GM23338 (cell line): ENCODE data around the gene CT45A10. TPM values are rescaled to one million over a fixed set of nuclear protein-coding genes. Genes with fewer than 3 reads are reported as not detected.
"Not testable (repeated sequence)": the region's sequence is repeated elsewhere in the genome, so short reads cannot be mapped to it uniquely, and the experiment has no call there.

Source experiments
- ATAC-seq: fragments of 200-7000 bp; cut with Tn5 transposase; 3 replicates; pipeline ENCODE4 v1.9.1; 2020
- DNase-seq: peaks from one replicate; pipeline ENCODE4 v3.0.0-alpha.2; 2015; ENCODE audit warnings: low spot score
- H2AFZ ChIP-seq: fragments of 200-600 bp; sonication (generic); 2 replicates; pipeline ENCODE4 v1.8.0; 2016; ENCODE audit warnings: antibody characterized with exemption, mild to moderate bottlenecking, moderate library complexity
- H3F3A ChIP-seq: fragments of 200-600 bp; sonication (generic); replicated peaks from 2 replicates; pipeline ENCODE4 v1.8.0; 2017; ENCODE audit warnings: antibody characterized with exemption, mixed run types, low read depth
- H3K27ac ChIP-seq: fragments of 200-600 bp; sonication (generic); 2 replicates; pipeline ENCODE4 v1.6.1; 2016; ENCODE audit warnings: low read depth
- H3K27me3 ChIP-seq: fragments of 200-600 bp; sonication (generic); 2 replicates; pipeline ENCODE4 v1.8.0; 2016; ENCODE audit warnings: mild to moderate bottlenecking, mixed run types, moderate library complexity; ENCODE audit not compliant: insufficient read depth
- H3K36me3 ChIP-seq: fragments of 200-600 bp; sonication (generic); 2 replicates; pipeline ENCODE4 v1.8.0; 2016; ENCODE audit warnings: mild to moderate bottlenecking; ENCODE audit not compliant: insufficient read depth
- H3K4me1 ChIP-seq: fragments of 200-600 bp; sonication (generic); 2 replicates; pipeline ENCODE4 v1.8.0; 2016; ENCODE audit warnings: mild to moderate bottlenecking, moderate library complexity; ENCODE audit not compliant: insufficient read depth
- H3K4me2 ChIP-seq: fragments of 200-600 bp; sonication (generic); 2 replicates; pipeline ENCODE4 v1.7.1; 2017; ENCODE audit warnings: mixed run types
- H3K4me3 ChIP-seq: fragments of 200-600 bp; sonication (generic); 2 replicates; pipeline ENCODE4 v1.6.1; 2016; ENCODE audit warnings: mixed run types
- H3K79me2 ChIP-seq: fragments of 200-600 bp; sonication (generic); replicated peaks from 2 replicates; pipeline ENCODE4 v1.8.0; 2017; ENCODE audit warnings: mild to moderate bottlenecking; ENCODE audit not compliant: insufficient read depth
- H3K9me2 ChIP-seq: fragments of 200-600 bp; sonication (generic); 2 replicates; pipeline ENCODE4 v1.8.0; 2017; ENCODE audit not compliant: insufficient read depth
- H4K20me1 ChIP-seq: fragments of 200-600 bp; sonication (generic); replicated peaks from 2 replicates; pipeline ENCODE4 v1.8.0; 2017; ENCODE audit warnings: mild to moderate bottlenecking; ENCODE audit not compliant: insufficient read depth
- H3K27ac Mint-ChIP-seq: 2 replicates; pipeline ENCODE4 v1.8.0; 2020; ENCODE audit warnings: inconsistent platforms, mild to moderate bottlenecking, moderate library complexity, mixed read lengths
- H3K27me3 Mint-ChIP-seq: 3 replicates; pipeline ENCODE4 v1.8.0; 2022; ENCODE audit warnings: low read depth, mild to moderate bottlenecking, moderate library complexity, mixed read lengths, inconsistent platforms; ENCODE audit not compliant: insufficient read depth, poor library complexity
- H3K36me3 Mint-ChIP-seq: 3 replicates; pipeline ENCODE4 v1.8.0; 2021; ENCODE audit warnings: low read depth, mild to moderate bottlenecking, inconsistent platforms, moderate library complexity, mixed read lengths
- H3K4me1 Mint-ChIP-seq: 3 replicates; pipeline ENCODE4 v1.8.0; 2020; ENCODE audit warnings: mild to moderate bottlenecking, inconsistent platforms, mixed read lengths
- H3K4me3 Mint-ChIP-seq: 3 replicates; pipeline ENCODE4 v1.8.0; 2021; ENCODE audit warnings: moderate library complexity, mild to moderate bottlenecking, inconsistent platforms, mixed read lengths
- H3K9me3 Mint-ChIP-seq: 3 replicates; pipeline ENCODE4 v1.8.0; 2020; ENCODE audit warnings: moderate library complexity, mild to moderate bottlenecking, inconsistent platforms, mixed read lengths
- CTCF ChIP-seq, 2 experiments: fragments of 200-600 bp in 1 of 2; sonication (generic) in 1 of 2; conservative IDR thresholded peaks; 2 replicates each; pipeline versions ENCODE4 v1.5.1 to v1.6.1; 2016 to 2017; ENCODE audit warnings: antibody characterized with exemption in 2 of 2, low read depth in 2 of 2, mild to moderate bottlenecking in 2 of 2, moderate library complexity in 1 of 2
- ETS1 ChIP-seq: IDR thresholded peaks from 2 replicates; pipeline ENCODE4 v1.6.1; 2016; ENCODE audit warnings: antibody characterized with exemption
- EZH2 ChIP-seq: fragments of 200-600 bp; sonication (generic); IDR thresholded peaks from one replicate; pipeline ENCODE4 v1.8.0; 2017; ENCODE audit warnings: antibody characterized with exemption, mild to moderate bottlenecking, low read depth; ENCODE audit not compliant: unreplicated experiment
- EZH2phosphoT487 ChIP-seq: fragments of 200-600 bp; sonication (generic); IDR thresholded peaks from one replicate; pipeline ENCODE4 v1.8.1; 2018; ENCODE audit warnings: antibody characterized with exemption; ENCODE audit not compliant: unreplicated experiment
- JUNB ChIP-seq: IDR thresholded peaks from one replicate; pipeline ENCODE4 v1.6.1; 2016; ENCODE audit warnings: antibody characterized with exemption; ENCODE audit not compliant: unreplicated experiment
- NANOG ChIP-seq: IDR thresholded peaks from 2 replicates; pipeline ENCODE4 v1.6.1; 2016; ENCODE audit warnings: antibody characterized with exemption, borderline replicate concordance
- STAT1 ChIP-seq: IDR thresholded peaks from one replicate; pipeline ENCODE4 v1.6.1; 2016; ENCODE audit warnings: antibody characterized with exemption; ENCODE audit not compliant: unreplicated experiment
- ZNF114 ChIP-seq: fragments of 250-450 bp; sonication (Bioruptor Pico); IDR thresholded peaks from 2 replicates; pipeline ENCODE4 v1.5.0; 2020; ENCODE audit warnings: mild to moderate bottlenecking, moderate library complexity
- polyA plus RNA-seq: library from polyadenylated mRNA; unstranded; fragments of >200 nt; fragmentation: Nextera tagmentation; extraction: Ambion mirVana; gene quantifications from 2 replicates; pipeline ENCODE4 v1.2.1, GENCODE V29; 2016
- total RNA-seq: library from RNA; depleted of rRNA; stranded (reverse); fragments of >200 nt; shearing (Covaris generic); gene quantifications from 2 replicates; pipeline ENCODE4 v1.2.3, GENCODE V29; 2014
- TF ChIP-seq, protein P1 (sequence below): IDR thresholded peaks from one replicate; pipeline ENCODE4 v1.6.1; 2018; ENCODE audit warnings: antibody characterized with exemption; ENCODE audit not compliant: unreplicated experiment

CT45A10 gene
- total and polyA plus RNA-seq, 2 experiments from 2014 or later = not detected

DNA sequence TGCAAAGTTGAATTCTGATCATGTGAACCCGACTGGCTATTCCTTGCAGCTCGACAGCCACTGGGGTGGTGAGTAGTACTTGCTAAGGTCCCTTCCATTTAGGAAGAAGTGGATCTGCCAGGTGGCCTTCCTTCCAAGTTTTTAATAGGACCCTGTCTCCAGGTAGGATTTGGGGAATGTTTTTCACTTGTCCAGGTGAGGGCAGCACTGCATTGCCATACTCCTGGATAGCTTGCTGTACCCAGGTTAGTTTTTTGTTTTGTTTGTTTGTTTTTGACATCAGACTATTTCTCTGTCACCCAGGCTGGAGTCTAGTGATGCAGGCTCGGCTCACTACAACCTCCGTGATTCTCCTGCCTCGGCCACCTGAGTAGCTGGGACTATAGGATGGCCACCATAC is 30.1 kb upstream of the CT45A10 start:
- no peaks in the 10 kb centered on the region for H3K27me3 ChIP-seq
- TF ChIP-seq CTCF (conservative IDR thresholded peaks at IDR 0.05; ENCODE audit: low read depth in 2 of 2) (peak; percentile 49 to 61), EZH2phosphoT487 (no peak)
- TF ChIP-seq, protein P1, sequence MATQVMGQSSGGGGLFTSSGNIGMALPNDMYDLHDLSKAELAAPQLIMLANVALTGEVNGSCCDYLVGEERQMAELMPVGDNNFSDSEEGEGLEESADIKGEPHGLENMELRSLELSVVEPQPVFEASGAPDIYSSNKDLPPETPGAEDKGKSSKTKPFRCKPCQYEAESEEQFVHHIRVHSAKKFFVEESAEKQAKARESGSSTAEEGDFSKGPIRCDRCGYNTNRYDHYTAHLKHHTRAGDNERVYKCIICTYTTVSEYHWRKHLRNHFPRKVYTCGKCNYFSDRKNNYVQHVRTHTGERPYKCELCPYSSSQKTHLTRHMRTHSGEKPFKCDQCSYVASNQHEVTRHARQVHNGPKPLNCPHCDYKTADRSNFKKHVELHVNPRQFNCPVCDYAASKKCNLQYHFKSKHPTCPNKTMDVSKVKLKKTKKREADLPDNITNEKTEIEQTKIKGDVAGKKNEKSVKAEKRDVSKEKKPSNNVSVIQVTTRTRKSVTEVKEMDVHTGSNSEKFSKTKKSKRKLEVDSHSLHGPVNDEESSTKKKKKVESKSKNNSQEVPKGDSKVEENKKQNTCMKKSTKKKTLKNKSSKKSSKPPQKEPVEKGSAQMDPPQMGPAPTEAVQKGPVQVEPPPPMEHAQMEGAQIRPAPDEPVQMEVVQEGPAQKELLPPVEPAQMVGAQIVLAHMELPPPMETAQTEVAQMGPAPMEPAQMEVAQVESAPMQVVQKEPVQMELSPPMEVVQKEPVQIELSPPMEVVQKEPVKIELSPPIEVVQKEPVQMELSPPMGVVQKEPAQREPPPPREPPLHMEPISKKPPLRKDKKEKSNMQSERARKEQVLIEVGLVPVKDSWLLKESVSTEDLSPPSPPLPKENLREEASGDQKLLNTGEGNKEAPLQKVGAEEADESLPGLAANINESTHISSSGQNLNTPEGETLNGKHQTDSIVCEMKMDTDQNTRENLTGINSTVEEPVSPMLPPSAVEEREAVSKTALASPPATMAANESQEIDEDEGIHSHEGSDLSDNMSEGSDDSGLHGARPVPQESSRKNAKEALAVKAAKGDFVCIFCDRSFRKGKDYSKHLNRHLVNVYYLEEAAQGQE = no peak
- H2AFZ ChIP-seq = no peak overlapping the region
- no peak overlapping the region for H3K4me2 ChIP-seq
- no peaks in the 10 kb centered on the region for H4K20me1 ChIP-seq
- Mint-ChIP-seq H3K4me1 (no peaks in the 10 kb centered on the region), H3K4me3 (no peak overlapping the region), H3K27ac (no peak overlapping the region), H3K9me3 (no peaks in the 10 kb centered on the region), H3K27me3 (no peaks in the 10 kb centered on the region), H3K36me3 (no peaks in the 10 kb centered on the region)
- H3K4me3 ChIP-seq = no peak overlapping the region
- no peaks in the 10 kb centered on the region for H3K36me3 ChIP-seq
- no peaks in the 10 kb centered on the region for H3F3A ChIP-seq
- no peaks in the 10 kb centered on the region for H3K79me2 ChIP-seq
- DNase-seq (peak; percentile 56), ATAC-seq (peak; percentile 50)
- no peaks in the 10 kb centered on the region for H3K9me2 ChIP-seq
- no peak overlapping the region for H3K27ac ChIP-seq
- no peaks in the 10 kb centered on the region for H3K4me1 ChIP-seq

DNA sequence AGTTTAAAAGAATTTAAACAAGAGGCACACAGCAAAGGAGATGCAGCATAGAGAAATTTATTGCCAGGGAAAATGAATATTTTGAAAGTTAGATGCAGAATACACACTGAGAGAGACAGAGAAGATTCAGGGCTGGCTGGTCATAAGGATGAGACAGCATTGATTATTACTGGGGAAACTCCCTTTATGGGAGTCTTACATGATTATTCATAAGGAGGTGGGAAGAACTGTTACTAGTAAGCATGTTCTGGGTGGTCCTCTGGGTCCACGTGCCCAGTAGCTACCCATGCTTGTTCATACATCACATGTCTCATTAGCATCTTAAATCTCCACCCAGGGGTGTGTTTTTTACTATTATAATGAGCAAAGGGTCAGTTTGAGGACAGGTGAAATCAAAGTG is 27.3 kb upstream of the CT45A10 start:
- not testable (repeated sequence) for ATAC-seq, H3K9me2 ChIP-seq, H3K27me3 ChIP-seq, H3K4me2 ChIP-seq, H3F3A ChIP-seq, H3K27me3 Mint-ChIP-seq, H3K36me3 ChIP-seq, H3K79me2 ChIP-seq, H3K4me3 Mint-ChIP-seq, H3K4me3 ChIP-seq, H3K9me3 Mint-ChIP-seq, H3K36me3 Mint-ChIP-seq, H3K27ac Mint-ChIP-seq, H3K4me1 ChIP-seq, H3K4me1 Mint-ChIP-seq, DNase-seq, H4K20me1 ChIP-seq, H3K27ac ChIP-seq, H2AFZ ChIP-seq

DNA sequence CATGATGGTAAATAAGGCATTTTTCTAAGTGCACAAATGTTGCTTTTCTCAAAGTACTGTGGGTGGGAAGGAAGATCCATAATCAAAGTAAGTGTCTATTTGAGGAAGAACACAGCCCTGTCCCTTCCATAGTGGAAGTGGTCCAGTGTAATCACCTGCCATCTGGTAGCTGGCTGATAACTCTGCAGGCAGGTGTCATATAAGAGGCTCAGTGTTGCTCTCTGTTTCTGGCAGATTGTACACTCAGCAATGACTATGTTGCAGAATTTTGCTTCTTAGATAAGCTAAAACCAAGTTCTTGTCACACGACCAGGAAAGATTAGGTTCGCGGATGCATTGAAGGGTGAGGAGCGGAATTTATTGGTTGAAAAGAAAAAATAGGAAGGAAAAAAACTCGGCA is 21.2 kb upstream of the CT45A10 start:
- no peaks in the 10 kb centered on the region for H3F3A ChIP-seq
- no peak for DNase-seq
- no peaks in the 10 kb centered on the region for H3K9me2 ChIP-seq
- H3K27ac ChIP-seq = no peak overlapping the region
- H2AFZ ChIP-seq = no peak overlapping the region
- no peaks in the 10 kb centered on the region for H3K4me1 ChIP-seq
- no peaks in the 10 kb centered on the region for H4K20me1 ChIP-seq
- no peak for ATAC-seq
- no peaks in the 10 kb centered on the region for H3K36me3 ChIP-seq
- H3K27me3 ChIP-seq = no peaks in the 10 kb centered on the region
- H3K4me2 ChIP-seq = no peak overlapping the region
- Mint-ChIP-seq H3K4me1 (no peaks in the 10 kb centered on the region), H3K9me3 (no peaks in the 10 kb centered on the region), H3K27ac (no peak overlapping the region), H3K36me3 (no peaks in the 10 kb centered on the region), H3K27me3 (peaks cover 3% of the 10 kb centered on the region), H3K4me3 (no peak overlapping the region)
- no peak overlapping the region for H3K4me3 ChIP-seq
- no peaks in the 10 kb centered on the region for H3K79me2 ChIP-seq
- TF ChIP-seq ZNF114 (CRISPR knock-in tag) (no peak), EZH2phosphoT487 (no peak), NANOG (no peak), CTCF (conservative IDR thresholded peaks at IDR 0.05; ENCODE audit: low read depth in 2 of 2) (no peak), STAT1 (no peak), EZH2 (no peak), ETS1 (no peak), JUNB (no peak)
